Stimulated activated naive CD8-positive, alpha-beta T cell treated with anti-CD3 and anti-CD28 coated beads, Interleukin-15, Interleukin-2, amounts not matched to agents 100 ng/mL and 50 ng/mL, for 24 hours (primary cell): ENCODE results near the gene EPHB6.

Experiments used
- H3K27ac Mint-ChIP-seq: one replicate; pipeline ENCODE4 v1.8.0; 2021; ENCODE audit warnings: mild to moderate bottlenecking, mixed read lengths
- H3K27me3 Mint-ChIP-seq: one replicate; pipeline ENCODE4 v1.8.0; 2021; ENCODE audit warnings: mixed read lengths
- H3K36me3 Mint-ChIP-seq: one replicate; pipeline ENCODE4 v1.8.0; 2021; ENCODE audit warnings: low read depth, mixed read lengths
- H3K4me1 Mint-ChIP-seq: one replicate; pipeline ENCODE4 v1.8.0; 2021; ENCODE audit warnings: low read depth, mixed read lengths
- H3K4me3 Mint-ChIP-seq: one replicate; pipeline ENCODE4 v1.8.0; 2021; ENCODE audit warnings: mild to moderate bottlenecking, mixed read lengths
- H3K9me3 Mint-ChIP-seq: one replicate; pipeline ENCODE4 v1.8.0; 2021; ENCODE audit warnings: mixed read lengths

The EPHB6 gene

DNA sequence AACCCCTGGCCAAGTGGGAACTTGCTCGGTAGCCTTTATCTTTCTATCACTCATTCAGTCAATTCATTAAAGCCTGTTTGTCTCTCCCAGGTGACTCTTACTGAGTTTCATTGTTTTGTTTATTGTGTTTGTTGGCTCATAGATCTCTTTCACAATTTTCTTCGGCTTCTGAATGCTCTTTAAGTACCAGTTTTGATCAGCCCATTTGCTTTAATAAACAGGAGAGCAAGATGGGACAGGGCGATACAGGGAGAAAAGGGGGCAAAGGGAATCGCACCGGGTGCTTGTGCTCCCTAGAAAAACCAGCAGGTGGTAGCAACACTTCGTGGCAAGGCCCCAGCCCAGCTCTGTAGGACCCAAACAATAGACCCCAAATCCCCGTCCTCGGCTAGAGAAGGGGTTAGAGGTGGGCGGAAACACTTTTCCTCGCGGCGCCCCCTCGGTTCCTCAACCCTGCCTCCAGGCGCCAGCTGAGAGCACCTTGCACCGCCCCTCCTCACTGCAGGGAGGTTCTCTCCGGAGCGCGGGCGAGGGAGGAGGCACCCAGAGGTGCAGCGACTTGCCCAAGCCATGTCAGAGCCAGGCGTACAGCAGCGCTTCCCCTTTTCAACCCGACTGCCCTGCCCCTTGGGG is 1.0 kb upstream of the EPHB6 start:
- Mint-ChIP-seq H3K4me1 (peaks cover 12% of the 10 kb centered on the region), H3K4me3 (peak overlapping the region; percentile 95), H3K27me3 (no peaks in the 10 kb centered on the region), H3K9me3 (no peaks in the 10 kb centered on the region), H3K36me3 (no peaks in the 10 kb centered on the region), H3K27ac (peak overlapping the region; percentile 61)

DNA sequence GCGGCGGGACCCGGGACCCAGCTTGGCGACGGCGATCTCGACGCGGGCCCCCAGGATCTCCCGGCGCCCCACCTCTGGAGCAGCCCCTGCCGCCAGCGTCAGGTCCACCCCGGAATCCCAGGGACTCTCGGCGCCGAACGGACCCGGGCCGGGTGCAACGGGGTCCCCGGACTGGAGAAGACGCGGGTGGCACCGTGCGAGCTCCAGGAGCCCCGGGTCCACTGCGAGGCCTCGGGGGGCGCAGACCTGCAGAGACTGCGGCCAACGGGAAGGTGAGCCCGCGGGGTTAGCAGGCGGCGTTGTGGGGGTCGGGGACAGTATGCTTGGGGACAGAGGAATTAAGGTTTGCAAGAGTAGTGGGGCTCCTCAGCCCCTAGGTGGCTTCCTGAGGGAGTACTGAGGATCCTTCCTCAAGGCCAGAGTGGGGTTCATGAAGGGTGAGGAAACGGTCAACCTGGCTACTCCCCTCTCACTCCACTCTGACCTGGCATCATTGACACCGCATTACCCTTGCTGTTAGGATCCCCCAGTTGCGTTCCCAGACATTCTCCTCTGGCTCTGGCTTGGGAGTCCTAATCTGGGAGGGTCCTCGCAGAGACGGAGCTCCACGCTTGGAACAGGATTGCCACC is 353 bp downstream of the EPHB6 start:
- peak overlapping the region; percentile 66 for H3K4me3 Mint-ChIP-seq
- H3K36me3 Mint-ChIP-seq = no peaks in the 10 kb centered on the region
- H3K9me3 Mint-ChIP-seq = no peaks in the 10 kb centered on the region
- no peaks in the 10 kb centered on the region for H3K27me3 Mint-ChIP-seq
- peaks cover 12% of the 10 kb centered on the region for H3K4me1 Mint-ChIP-seq
- H3K27ac Mint-ChIP-seq = no peak overlapping the region

DNA sequence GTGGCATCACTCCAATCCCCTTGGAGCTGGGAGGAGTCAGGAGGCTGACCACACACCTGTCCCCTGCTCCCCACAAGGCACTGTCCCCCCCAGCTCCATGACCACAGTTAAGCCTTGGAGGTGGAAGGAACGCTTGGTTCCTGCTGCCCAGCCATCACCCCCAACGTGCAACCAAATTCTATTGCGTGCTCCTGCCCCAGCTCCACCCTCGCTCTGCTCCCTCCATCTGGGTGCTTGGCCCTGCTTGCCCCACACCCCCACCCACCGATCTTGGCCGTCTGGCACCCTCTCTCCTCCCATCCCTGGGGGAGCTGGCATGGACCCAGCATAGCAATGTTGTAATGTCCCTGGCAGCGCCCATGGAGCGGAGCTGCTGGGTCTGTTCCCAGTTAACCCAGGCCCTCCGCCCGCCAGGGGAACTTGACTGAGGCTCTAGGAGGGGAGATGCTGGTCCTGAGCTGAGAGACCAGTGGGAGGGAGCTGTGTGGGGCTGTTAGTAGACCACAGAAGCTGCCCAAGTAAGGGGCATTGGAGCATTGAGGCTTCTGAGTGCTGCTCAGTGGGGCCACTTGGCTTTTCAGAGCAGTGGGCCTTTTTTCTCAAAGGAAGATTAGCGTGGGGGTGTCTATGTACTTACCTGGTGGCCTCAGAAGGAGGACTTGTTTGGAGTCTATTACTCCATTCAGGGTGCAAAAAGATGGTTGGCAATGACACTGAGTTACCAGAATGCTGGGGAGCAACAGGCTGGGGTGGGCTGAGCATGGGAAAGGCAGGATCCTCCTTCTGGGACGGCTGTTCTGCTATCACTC is 1.1 kb downstream of the EPHB6 start:
- no peaks in the 10 kb centered on the region for H3K27me3 Mint-ChIP-seq
- peak overlapping the region; percentile 66 for H3K4me3 Mint-ChIP-seq
- H3K36me3 Mint-ChIP-seq = no peaks in the 10 kb centered on the region
- H3K4me1 Mint-ChIP-seq = peaks cover 12% of the 10 kb centered on the region
- no peak overlapping the region for H3K27ac Mint-ChIP-seq
- no peaks in the 10 kb centered on the region for H3K9me3 Mint-ChIP-seq

DNA sequence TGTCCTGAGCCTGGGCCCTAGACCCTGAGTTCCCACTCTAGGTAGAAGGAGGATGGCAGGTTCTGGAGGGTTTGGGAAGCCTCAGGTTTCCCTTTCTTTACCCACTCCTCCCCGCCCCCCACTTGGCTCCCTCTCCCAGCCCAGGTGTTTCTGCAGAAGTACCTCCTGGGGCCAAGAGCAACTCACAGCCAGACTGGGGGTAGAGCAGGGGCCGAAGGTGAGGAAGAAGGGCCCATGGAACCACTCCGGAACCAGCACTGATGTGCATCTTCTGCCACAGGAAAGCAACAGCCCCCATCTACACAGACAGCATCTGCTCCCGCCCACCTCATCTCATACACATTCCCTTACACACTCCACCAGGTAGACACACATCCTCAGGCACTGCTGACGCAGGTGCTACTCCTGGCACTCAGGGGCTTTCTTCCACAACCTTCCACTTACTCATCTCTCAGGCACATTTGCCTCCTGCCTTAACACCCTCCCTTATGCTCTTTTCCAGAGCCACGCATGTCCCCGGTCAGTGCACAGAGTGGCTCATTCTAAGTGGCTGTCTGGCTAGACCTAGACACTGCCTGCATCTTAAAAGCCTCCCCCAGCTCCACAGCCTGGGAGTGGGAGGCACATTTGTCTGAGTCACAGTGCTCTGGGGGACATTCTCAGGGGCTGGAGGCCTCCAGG is 1.8 kb downstream of the EPHB6 start:
- Mint-ChIP-seq H3K4me1 (peaks cover 12% of the 10 kb centered on the region), H3K9me3 (no peaks in the 10 kb centered on the region), H3K36me3 (no peaks in the 10 kb centered on the region), H3K27me3 (no peaks in the 10 kb centered on the region), H3K4me3 (peak overlapping the region; percentile 66), H3K27ac (no peak overlapping the region)

DNA sequence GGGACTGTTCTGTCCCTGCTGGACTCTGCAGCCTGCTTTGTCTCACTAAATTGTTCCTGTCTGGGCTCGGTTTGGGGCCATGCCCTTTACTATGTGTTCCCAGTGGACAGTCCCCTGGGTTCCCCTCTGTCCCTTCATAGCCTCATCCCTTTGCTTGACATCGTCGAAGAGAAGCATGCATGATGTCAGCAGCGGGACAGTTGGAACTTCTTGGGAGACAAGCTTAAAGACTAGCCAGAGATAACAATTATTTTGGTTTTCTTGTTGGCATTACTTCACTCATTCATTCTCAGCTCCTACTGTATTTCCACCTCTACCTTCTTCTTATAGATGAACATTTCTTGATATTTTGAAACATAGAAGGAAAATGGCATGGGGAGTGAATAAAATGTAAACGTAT is 2.7 kb downstream of the EPHB6 start:
- no peaks in the 10 kb centered on the region for H3K36me3 Mint-ChIP-seq
- H3K27me3 Mint-ChIP-seq = no peaks in the 10 kb centered on the region
- no peak overlapping the region for H3K27ac Mint-ChIP-seq
- no peaks in the 10 kb centered on the region for H3K9me3 Mint-ChIP-seq
- H3K4me3 Mint-ChIP-seq = no peak overlapping the region
- H3K4me1 Mint-ChIP-seq = peaks cover 12% of the 10 kb centered on the region

DNA sequence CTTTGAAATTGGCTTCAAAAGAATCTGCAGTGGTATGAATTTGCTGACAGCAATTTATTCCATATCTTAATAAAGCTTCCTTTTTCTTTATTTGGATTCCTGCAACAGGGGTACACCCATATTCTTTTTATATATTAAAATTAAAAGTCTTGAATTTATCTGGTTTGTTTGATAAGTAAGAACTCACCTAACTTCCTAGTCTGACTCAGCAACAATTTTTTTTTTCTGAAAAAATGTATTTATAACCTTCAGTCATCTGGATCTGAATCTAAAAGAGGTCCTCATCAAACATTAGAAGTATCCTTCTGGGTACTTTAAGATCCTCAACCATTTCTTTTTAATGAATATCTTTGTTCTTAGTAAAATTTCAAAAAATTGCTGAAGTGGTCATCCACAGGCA is 4.5 kb downstream of the EPHB6 start:
- Mint-ChIP-seq H3K4me1 (peaks cover 5% of the 10 kb centered on the region), H3K27ac (no peak overlapping the region), H3K27me3 (no peaks in the 10 kb centered on the region), H3K9me3 (no peaks in the 10 kb centered on the region), H3K36me3 (no peaks in the 10 kb centered on the region), H3K4me3 (no peak overlapping the region)

DNA sequence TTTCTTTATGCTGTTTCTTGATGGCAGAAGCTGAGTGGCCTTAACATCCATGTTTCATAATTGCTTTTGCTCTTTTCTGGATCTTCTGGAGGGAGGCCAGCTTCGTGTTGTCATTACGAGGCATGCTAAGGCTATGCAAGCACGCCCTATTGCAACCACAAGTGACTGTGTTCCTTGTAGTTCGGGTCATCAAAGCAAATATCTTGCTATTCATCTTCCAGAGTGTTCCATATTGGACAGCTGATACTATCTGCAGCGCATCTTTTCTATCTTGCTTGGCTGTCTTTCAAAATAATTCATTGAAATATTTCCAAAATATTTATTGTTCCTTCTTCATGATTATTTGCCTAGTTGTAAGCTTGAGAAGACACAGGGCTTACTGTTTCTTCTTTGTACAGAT is 5.0 kb downstream of the EPHB6 start:
- Mint-ChIP-seq H3K36me3 (no peaks in the 10 kb centered on the region), H3K27me3 (no peaks in the 10 kb centered on the region), H3K9me3 (no peaks in the 10 kb centered on the region), H3K27ac (no peak overlapping the region), H3K4me3 (no peak overlapping the region), H3K4me1 (peaks cover 5% of the 10 kb centered on the region)

DNA sequence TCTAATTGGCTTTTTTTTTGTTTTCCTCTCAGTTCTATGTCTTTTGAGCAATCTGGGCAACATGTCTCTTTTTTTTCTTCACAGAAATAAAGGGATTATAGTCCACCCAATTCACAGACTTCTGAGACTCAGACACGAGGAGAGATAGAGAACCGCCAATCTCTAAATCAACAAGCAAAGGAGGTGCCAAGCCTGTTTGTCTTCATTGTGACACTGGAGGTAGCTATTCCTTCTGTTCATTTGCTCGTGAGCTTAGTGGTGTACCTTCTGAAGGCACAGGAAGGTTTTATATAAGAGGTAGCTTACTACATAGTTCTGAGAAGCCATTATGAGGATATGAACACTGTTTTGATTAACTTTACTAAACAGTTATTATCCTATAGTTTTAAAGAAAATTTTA is 6.1 kb downstream of the EPHB6 start:
- Mint-ChIP-seq H3K4me1 (peaks cover 5% of the 10 kb centered on the region), H3K9me3 (no peaks in the 10 kb centered on the region), H3K27me3 (no peaks in the 10 kb centered on the region), H3K36me3 (no peaks in the 10 kb centered on the region), H3K4me3 (no peak overlapping the region), H3K27ac (no peak overlapping the region)

DNA sequence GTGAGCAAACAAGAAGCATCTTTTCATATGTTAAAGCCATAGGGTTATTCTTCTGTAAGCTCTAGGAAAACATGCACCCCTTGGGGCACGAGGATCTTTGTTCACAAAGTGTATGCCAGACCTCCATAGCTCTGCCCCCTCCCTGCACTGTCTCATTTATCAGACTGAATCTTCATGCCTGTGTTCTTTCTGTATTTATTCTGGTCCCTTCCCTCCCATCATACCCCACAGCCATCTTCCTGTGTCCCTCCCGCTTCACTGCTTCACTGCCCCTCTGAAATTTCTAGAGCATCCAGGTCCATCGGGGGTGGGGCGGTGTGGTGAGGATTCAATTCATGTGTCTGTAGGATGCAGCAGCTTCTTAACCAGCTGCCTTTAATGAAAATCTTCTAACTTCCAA is 7.5 kb downstream of the EPHB6 start:
- Mint-ChIP-seq H3K4me1 (no peaks in the 10 kb centered on the region), H3K27ac (no peak overlapping the region), H3K36me3 (no peaks in the 10 kb centered on the region), H3K9me3 (no peaks in the 10 kb centered on the region), H3K4me3 (no peak overlapping the region), H3K27me3 (no peaks in the 10 kb centered on the region)

DNA sequence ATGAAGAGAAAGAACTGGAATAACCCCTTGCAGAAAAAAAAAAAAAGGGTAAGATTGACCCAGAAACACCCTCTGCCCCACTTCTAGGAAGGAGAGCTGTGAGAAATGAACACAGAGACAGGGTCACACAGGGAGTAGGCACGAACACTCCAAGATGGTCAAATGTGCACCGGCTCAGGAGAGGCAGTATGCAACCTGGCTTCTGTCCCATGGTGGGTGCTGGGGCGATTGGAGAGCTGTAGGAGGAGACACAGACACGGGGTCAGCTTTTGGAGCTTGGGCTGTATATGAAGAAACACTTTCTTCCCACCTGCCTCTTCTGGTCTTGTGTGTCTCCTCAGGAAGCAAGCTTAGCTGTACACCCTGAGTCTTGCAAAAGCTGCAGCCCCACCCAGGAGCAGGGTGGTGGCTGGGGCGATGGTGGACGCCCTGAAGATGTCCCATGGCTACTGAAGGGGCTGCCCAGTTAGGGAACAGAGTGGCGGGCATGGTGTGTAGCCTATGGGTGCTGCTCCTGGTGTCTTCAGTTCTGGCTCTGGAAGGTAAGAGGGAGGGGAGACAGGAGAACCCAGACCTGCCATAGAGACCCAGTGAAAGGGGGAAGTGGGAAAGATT is 8.0 kb downstream of the EPHB6 start:
- Mint-ChIP-seq H3K27me3 (no peaks in the 10 kb centered on the region), H3K27ac (no peak overlapping the region), H3K36me3 (no peaks in the 10 kb centered on the region), H3K4me3 (no peak overlapping the region), H3K9me3 (no peaks in the 10 kb centered on the region), H3K4me1 (no peaks in the 10 kb centered on the region)

DNA sequence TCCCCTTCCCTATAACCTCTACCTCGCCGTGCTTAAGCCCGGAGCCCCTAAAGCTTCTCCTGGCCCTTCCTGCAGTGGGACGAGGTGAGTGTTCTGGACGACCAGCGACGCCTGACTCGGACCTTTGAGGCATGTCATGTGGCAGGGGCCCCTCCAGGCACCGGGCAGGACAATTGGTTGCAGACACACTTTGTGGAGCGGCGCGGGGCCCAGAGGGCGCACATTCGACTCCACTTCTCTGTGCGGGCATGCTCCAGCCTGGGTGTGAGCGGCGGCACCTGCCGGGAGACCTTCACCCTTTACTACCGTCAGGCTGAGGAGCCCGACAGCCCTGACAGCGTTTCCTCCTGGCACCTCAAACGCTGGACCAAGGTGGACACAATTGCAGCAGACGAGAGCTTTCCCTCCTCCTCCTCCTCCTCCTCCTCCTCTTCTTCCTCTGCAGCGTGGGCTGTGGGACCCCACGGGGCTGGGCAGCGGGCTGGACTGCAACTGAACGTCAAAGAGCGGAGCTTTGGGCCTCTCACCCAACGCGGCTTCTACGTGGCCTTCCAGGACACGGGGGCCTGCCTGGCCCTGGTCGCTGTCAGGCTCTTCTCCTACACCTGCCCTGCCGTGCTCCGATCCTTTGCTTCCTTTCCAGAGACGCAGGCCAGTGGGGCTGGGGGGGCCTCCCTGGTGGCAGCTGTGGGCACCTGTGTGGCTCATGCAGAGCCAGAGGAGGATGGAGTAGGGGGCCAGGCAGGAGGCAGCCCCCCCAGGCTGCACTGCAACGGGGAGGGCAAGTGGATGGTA is 9.2 kb downstream of the EPHB6 start:
- no peaks in the 10 kb centered on the region for H3K36me3 Mint-ChIP-seq
- no peaks in the 10 kb centered on the region for H3K9me3 Mint-ChIP-seq
- H3K4me1 Mint-ChIP-seq = no peaks in the 10 kb centered on the region
- no peak overlapping the region for H3K27ac Mint-ChIP-seq
- no peak overlapping the region for H3K4me3 Mint-ChIP-seq
- no peaks in the 10 kb centered on the region for H3K27me3 Mint-ChIP-seq

DNA sequence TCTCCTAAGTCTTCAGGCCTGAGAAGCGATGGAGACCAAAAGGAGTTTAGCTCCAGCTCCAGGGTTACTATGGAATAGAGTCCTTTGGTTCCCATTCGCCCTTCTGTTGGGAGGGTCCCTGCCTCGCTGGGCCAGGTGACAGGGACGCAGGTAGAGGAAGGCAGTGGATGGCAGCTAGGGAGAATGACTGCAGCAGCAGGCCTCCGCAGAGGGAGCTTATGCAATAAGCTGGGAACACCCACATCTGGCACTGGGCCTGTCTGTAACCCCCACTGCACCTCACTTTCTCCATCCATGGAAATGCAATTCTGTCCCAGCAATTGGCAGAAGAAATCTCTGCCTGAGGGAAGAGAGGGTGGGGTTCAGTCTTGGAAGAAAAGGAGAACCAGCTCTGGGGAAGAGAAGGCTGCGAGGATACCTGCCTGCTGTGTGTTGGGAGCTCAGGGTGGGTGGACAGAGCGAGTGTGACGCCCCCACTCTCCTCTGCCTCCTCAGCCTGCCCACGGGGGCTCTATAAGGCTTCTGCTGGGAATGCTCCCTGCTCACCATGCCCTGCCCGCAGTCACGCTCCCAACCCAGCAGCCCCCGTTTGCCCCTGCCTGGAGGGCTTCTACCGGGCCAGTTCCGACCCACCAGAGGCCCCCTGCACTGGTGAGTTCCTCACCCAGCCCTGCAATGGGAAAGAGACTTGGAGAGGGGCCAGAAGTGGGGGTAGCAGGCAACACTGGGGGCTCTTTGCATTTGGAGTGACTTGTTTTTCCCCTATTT is 10.3 kb downstream of the EPHB6 start:
- H3K4me3 Mint-ChIP-seq = no peak overlapping the region
- no peaks in the 10 kb centered on the region for H3K4me1 Mint-ChIP-seq

DNA sequence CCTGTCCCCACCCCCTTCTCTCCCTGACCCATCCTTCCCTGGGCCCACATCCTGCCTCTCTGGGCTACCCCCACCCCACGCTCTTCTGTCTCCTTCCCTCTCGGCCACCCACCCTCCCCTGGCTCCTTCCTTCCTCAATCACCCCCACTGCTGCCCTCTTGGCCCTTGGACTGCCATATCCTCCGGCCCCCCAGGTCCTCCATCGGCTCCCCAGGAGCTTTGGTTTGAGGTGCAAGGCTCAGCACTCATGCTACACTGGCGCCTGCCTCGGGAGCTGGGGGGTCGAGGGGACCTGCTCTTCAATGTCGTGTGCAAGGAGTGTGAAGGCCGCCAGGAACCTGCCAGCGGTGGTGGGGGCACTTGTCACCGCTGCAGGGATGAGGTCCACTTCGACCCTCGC is 10.9 kb downstream of the EPHB6 start:
- H3K27me3 Mint-ChIP-seq = no peaks in the 10 kb centered on the region
- no peak overlapping the region for H3K27ac Mint-ChIP-seq
- H3K4me3 Mint-ChIP-seq = no peak overlapping the region
- H3K36me3 Mint-ChIP-seq = peaks cover 4% of the 10 kb centered on the region
- H3K9me3 Mint-ChIP-seq = no peaks in the 10 kb centered on the region
- no peaks in the 10 kb centered on the region for H3K4me1 Mint-ChIP-seq

More for the DNA sequence above, 10.3 kb downstream of the EPHB6 start:
- Mint-ChIP-seq H3K9me3 (no peaks in the 10 kb centered on the region), H3K27me3 (no peaks in the 10 kb centered on the region), H3K27ac (no peak overlapping the region), H3K36me3 (peaks cover 4% of the 10 kb centered on the region)
